GM12878 (cell line): ENCODE data around the gene PPP2R5C. TPM values are rescaled to one million over a fixed set of nuclear protein-coding genes. Genes with fewer than 3 reads are reported as not detected.

Experiments
- ATAC-seq: fragments of 200-7000 bp; cut with Tn5 transposase; 3 replicates; pipeline ENCODE4 v1.9.1; 2020; ENCODE audit warnings: mild to moderate bottlenecking, moderate library complexity
- BruUV-seq: library from RNA; stranded (reverse); fragments of 400-500 nt; replicated peaks from 2 replicates; lab custom pipeline; 2021; lab: Mats Ljungman, UMichigan
- CTCF ChIA-PET: fragments of 300-600 bp; sonication (Branson Sonifier 250); formaldehyde crosslinking; extraction: SDS; loops from one replicate; lab custom pipeline; 2021; ENCODE audit warnings: inconsistent platforms; lab: Yijun Ruan, JAX
- POLR2A ChIA-PET: fragments of 350-600 bp; formaldehyde crosslinking; extraction: SDS; loops from one replicate; lab custom pipeline; 2021; ENCODE audit warnings: inconsistent platforms; lab: Charles Lee
- RAD21 ChIA-PET: fragments of 300-600 bp; sonication (Branson Sonifier 250); formaldehyde crosslinking; loops from one replicate; lab custom pipeline; 2023; ENCODE audit warnings: antibody characterized with exemption; ENCODE audit not compliant: unreplicated experiment; lab: Charles Lee
- SMC1A ChIA-PET: fragments of 300-600 bp; sonication (Branson Sonifier 250); formaldehyde crosslinking; loops from one replicate; lab custom pipeline; 2023; ENCODE audit not compliant: unreplicated experiment, uncharacterized antibody; lab: Charles Lee
- DNase-seq: peaks from one replicate; pipeline ENCODE4 v3.0.0-alpha.2; 2011; ENCODE audit warnings: low read depth, low spot score
- FAIRE-seq: peaks from 3 replicates; lab custom pipeline; 2011; peaks lifted over from hg19 to GRCh38; lab: Jason Lieb, UNC
- H2AFZ ChIP-seq: 2 replicates; pipeline ENCODE4 v1.6.0; 2011; ENCODE audit warnings: low read depth, low read length, control low read depth; ENCODE audit not compliant: control insufficient read depth
- H3K27ac ChIP-seq: 2 replicates; pipeline ENCODE4 v1.5.1; 2011; ENCODE audit warnings: control low read depth; ENCODE audit not compliant: control insufficient read depth, insufficient read depth
- H3K27me3 ChIP-seq, 2 experiments: replicated peaks in 1 of 2; 2 replicates each; pipeline versions ENCODE4 v1.6.0 to v1.6.1; 2011; ENCODE audit warnings: low read length in 1 of 2; ENCODE audit not compliant: control insufficient read depth in 2 of 2, insufficient read depth in 2 of 2
- H3K36me3 ChIP-seq, 2 experiments: 2 replicates each; pipeline ENCODE4 v1.5.1; 2011; ENCODE audit warnings: low read length in 1 of 2; ENCODE audit not compliant: control insufficient read depth in 2 of 2, insufficient read depth in 2 of 2
- H3K4me1 ChIP-seq: 2 replicates; pipeline ENCODE4 v1.6.1; 2011; ENCODE audit warnings: mild to moderate bottlenecking, low read length, moderate library complexity, mixed read lengths; ENCODE audit not compliant: control insufficient read depth, insufficient read depth
- H3K4me2 ChIP-seq: 2 replicates; pipeline ENCODE4 v1.6.0; 2011; ENCODE audit warnings: control low read depth; ENCODE audit not compliant: control insufficient read depth, insufficient read depth
- H3K4me3 ChIP-seq: fragments of 200-600 bp; sonication (generic); 2 replicates; pipeline ENCODE4 v1.5.1; 2016
- H3K79me2 ChIP-seq: 2 replicates; pipeline ENCODE4 v1.6.0; 2011; ENCODE audit warnings: low read length; ENCODE audit not compliant: control insufficient read depth, insufficient read depth
- H3K9ac ChIP-seq: 2 replicates; pipeline ENCODE4 v1.8.0; 2011; ENCODE audit warnings: low read length, control low read depth, mixed read lengths; ENCODE audit not compliant: control insufficient read depth, insufficient read depth
- H3K9me3 ChIP-seq: replicated peaks from 3 replicates; pipeline ENCODE4 v1.5.1; 2011; ENCODE audit warnings: mild to moderate bottlenecking, low read length; ENCODE audit not compliant: control insufficient read depth, insufficient read depth
- H4K20me1 ChIP-seq: 2 replicates; pipeline ENCODE4 v1.6.0; 2011; ENCODE audit not compliant: control insufficient read depth, insufficient read depth
- CUX1 ChIP-seq: IDR thresholded peaks from 2 replicates; pipeline ENCODE4 v1.6.1; 2012; ENCODE audit warnings: improper control_type of control experiment, low read depth, low read length; ENCODE audit not compliant: insufficient replicate concordance
- EP300 ChIP-seq, 2 experiments: fragments of 150-350 bp in 1 of 2; IDR thresholded peaks; 2 replicates each; pipeline ENCODE4 v1.6.1; 2011 to 2012; ENCODE audit warnings: low read depth in 2 of 2, low read length in 2 of 2, borderline replicate concordance in 1 of 2, improper control_type of control experiment in 1 of 2, inconsistent platforms in 1 of 2; ENCODE audit not compliant: control insufficient read depth in 1 of 2
- HDAC2 ChIP-seq: fragments of 200-600 bp; sonication (generic); IDR thresholded peaks from 2 replicates; pipeline ENCODE4 v1.6.1; 2017
- POLR2AphosphoS5 ChIP-seq: IDR thresholded peaks from 2 replicates; pipeline ENCODE4 v1.6.1; 2011; ENCODE audit warnings: mild to moderate bottlenecking, low read length, inconsistent platforms
- RELB ChIP-seq: fragments of 450-650 bp; IDR thresholded peaks from 2 replicates; pipeline ENCODE4 v1.6.1; 2017; ENCODE audit warnings: low read depth, mild to moderate bottlenecking, moderate library complexity
- REST ChIP-seq: IDR thresholded peaks from 2 replicates; pipeline ENCODE4 v1.6.1; 2012; ENCODE audit warnings: mild to moderate bottlenecking, low read depth, low read length
- SKIL ChIP-seq: fragments of 450-650 bp; IDR thresholded peaks from 2 replicates; pipeline ENCODE4 v1.6.1; 2017; ENCODE audit warnings: mild to moderate bottlenecking, low read depth, inconsistent platforms; ENCODE audit not compliant: poor library complexity, severe bottlenecking
- ZSCAN29 ChIP-seq: fragments of 450-650 bp; IDR thresholded peaks from 2 replicates; pipeline ENCODE4 v1.6.1; 2017; ENCODE audit warnings: mild to moderate bottlenecking, moderate library complexity
- WGBS: methylation state at CpG from one replicate; pipeline ENCODE4 v1.1.6; 2016; ENCODE audit warnings: low lambda C conversion rate; ENCODE audit not compliant: insufficient replicate concordance, insufficient coverage; ENCODE audit errors: missing lambda C conversion rate; 5-methylcytosine and 5-hydroxymethylcytosine counted together
- in situ Hi-C: fragments of 300-500 bp; cut with MboI; formaldehyde crosslinking; loops from 9 replicates; pipeline ENCODE4 v1.14.3; 2018; ENCODE audit warnings: mixed read lengths
- intact Hi-C: fragments of 100-400 bp; cut with micrococcal nuclease; formaldehyde crosslinking; loops from one replicate; pipeline ENCODE4 v1.14.2; 2022; ENCODE audit not compliant: unreplicated experiment
- polyA plus RNA-seq, 11 experiments: library from polyadenylated mRNA; depleted of rRNA in 4 of 11; unstranded in 6 of 11; stranded (reverse) in 5 of 11; fragments of >200 nt; fragmentation: Nextera tagmentation in 4 of 11; fragmentation: Illumina TruSeq in 1 of 11; extraction: Ambion mirVana in 4 of 11; extraction: Trizol in 1 of 11; gene quantifications; 1 replicate in 1 of 11; 2 replicates in 10 of 11; pipeline versions ENCODE4 v1.2.1 to v1.2.3, GENCODE V29; 2011 to 2016; ENCODE audit warnings: inconsistent platforms in 2 of 11, missing spikeins in 2 of 11, low read depth in 1 of 11
- total RNA-seq, 4 experiments: library from RNA; depleted of rRNA in 3 of 4; stranded (reverse); fragments of >200 nt in 3 of 4; fragmentation: Illumina TruSeq in 1 of 4; extraction: Trizol in 1 of 4; gene quantifications; 2 replicates each; pipeline versions ENCODE4 v1.2.1 to v1.2.3, GENCODE V29; 2013 to 2021

The PPP2R5C gene
- total and polyA plus RNA-seq, 10 of the 15 experiments (the other 5 are each of a cell fraction or from before 2014, with no cell fraction given): 106 to 199 (median 144) TPM

- no peak for TF ChIP-seq EP300 (IDR thresholded peaks at IDR 0.05; ENCODE audit: borderline replicate concordance in 1 of 2, control insufficient read depth in 1 of 2, low read depth in 2 of 2, low read length in 2 of 2)
These were observed 77.0 kb downstream of the PPP2R5C start (continued) for GRCh38 chr14:101838476-101838875.

- ChIA-PET RAD21 (interaction anchor here (1.0 kb wide), 1 partner anchor 15 kb away, joined by 6 read pairs; no protein-coding TSS in a partner anchor), POLR2A (interaction anchor here (0.5 to 0.8 kb wide), 2 partner anchors 14 to 640 kb away, joined by 4 to 5 read pairs; no protein-coding TSS in a partner anchor), CTCF (interaction anchor here (0.6 to 0.8 kb wide), 2 partner anchors 28 to 69 kb away, joined by 3 to 5 read pairs; no protein-coding TSS in a partner anchor), SMC1A (interaction anchor here (0.7 kb wide), 1 partner anchor 132 kb away, joined by 3 read pairs; no protein-coding TSS in a partner anchor)
- Histone ChIP-seq H3K4me2 (peak overlapping the region; percentile 28; the same call in 1 of the 2 replicates), H3K36me3 (no peaks in the 10 kb centered on the region; a peak in 2 of 4 replicates), H2AFZ (no peak overlapping the region), H3K4me1 (peaks cover 35% of the 10 kb centered on the region), H3K79me2 (peaks cover 50% of the 10 kb centered on the region), H3K9me3 (no peaks in the 10 kb centered on the region), H3K27ac (peak overlapping the region; percentile 76), H3K4me3 (no peak overlapping the region), H3K9ac (no peak overlapping the region), H4K20me1 (no peaks in the 10 kb centered on the region), H3K27me3 (no peaks in the 10 kb centered on the region)
- BruUV-seq: no TSS peak
- WGBS: 0% methylated on average over 10 of the region's 11 CpGs
- DNase-seq (peak; percentile 57), ATAC-seq (peak; percentile 79), FAIRE-seq (no peak)
- in situ Hi-C loops (no loop called here), intact Hi-C loops (loop anchor here (2.0 kb wide), 1 partner anchor 28 kb away; no protein-coding TSS in a partner anchor)
- TF ChIP-seq SKIL (no peak), POLR2AphosphoS5 (no peak), HDAC2 (no peak), CUX1 (no peak), RELB (no peak), ZSCAN29 (no peak), REST (no peak)
These were observed 77.7 kb downstream of the PPP2R5C start for GRCh38 chr14:101839236-101839635.
